NCI-H748 (cell line): ENCODE results near the gene CEMP1.

Source experiments
- DNase-seq: peaks from one replicate; lab custom pipeline; 2025; ENCODE audit not compliant: unreplicated experiment; lab: John Stamatoyannopoulos, UW

The CEMP1 gene

GRCh38 chr16:2520784-2521531, 10.2 kb downstream of the CEMP1 start:
- no peak for DNase-seq

- DNase-seq, result peak; percentile 85
These were observed 11.0 kb downstream of the CEMP1 start, which contains the start of gene AMDHD2 for GRCh38 chr16:2520097-2520783. Gene AMDHD2 (plus strand): TSS chr16:2520371. CDS start chr16:2520459, 88 bp downstream.

- no peak for DNase-seq
These were observed 11.5 kb downstream of the CEMP1 start for GRCh38 chr16:2519711-2520080.

GRCh38 chr16:2518823-2519710, 12.1 kb downstream of the CEMP1 start:
- DNase-seq, result no peak

- no peak for DNase-seq
These were observed 13.1 kb downstream of the CEMP1 start for GRCh38 chr16:2517954-2518605.

- DNase-seq, result no peak
These were observed 14.6 kb downstream of the CEMP1 start for GRCh38 chr16:2516391-2517240.

GRCh38 chr16:2515180-2515851, 15.9 kb downstream of the CEMP1 start:
- no peak for DNase-seq

- DNase-seq, result peak; percentile 13
These were observed 16.7 kb downstream of the CEMP1 start for GRCh38 chr16:2514333-2515179.

GRCh38 chr16:2513405-2514332, 17.5 kb downstream of the CEMP1 start, which contains the start of gene ATP6V0C:
Gene ATP6V0C (plus strand): TSS chr16:2513952. CDS start chr16:2514104, 152 bp downstream.
- DNase-seq, result peak; percentile 92

GRCh38 chr16:2512735-2513404, 18.3 kb downstream of the CEMP1 start:
- DNase-seq, result peak; percentile 25

GRCh38 chr16:2511996-2512734, 19.0 kb downstream of the CEMP1 start:
- no peak for DNase-seq

- no peak for DNase-seq
These were observed 19.9 kb downstream of the CEMP1 start for GRCh38 chr16:2511128-2511800.

- DNase-seq, result no peak
These were observed 22.3 kb downstream of the CEMP1 start for GRCh38 chr16:2508722-2509400.

- DNase-seq, result no peak
These were observed 23.5 kb downstream of the CEMP1 start for GRCh38 chr16:2507665-2508064.

- no peak for DNase-seq
These were observed 24.1 kb downstream of the CEMP1 start for GRCh38 chr16:2507052-2507659.
